ENCODE data around the gene TBCC.

DNA sequence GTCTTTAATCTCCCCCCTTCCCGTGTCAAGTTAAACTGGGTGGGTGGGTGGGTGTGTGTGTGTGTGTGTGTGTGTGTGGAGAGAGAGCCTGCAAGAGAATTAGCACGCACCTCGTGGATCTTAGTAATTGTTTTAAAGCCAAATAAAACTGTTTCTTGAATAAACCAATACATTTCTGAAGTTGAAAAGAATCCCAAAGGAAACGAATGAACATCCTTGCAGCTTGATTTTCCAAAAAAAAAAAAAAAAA is 35.6 kb upstream of the TBCC start:
- TF ChIP-seq CTCF (IDR thresholded peaks at IDR 0.05): no peak
- TF ChIP-seq POLR2A (IDR thresholded peaks at IDR 0.05): no peak

Measured in gastroesophageal sphincter (tissue), 3 donors.